Endothelial cell of umbilical vein (primary cell): Measurements from ENCODE around the gene PDK2. TPM values are rescaled to one million over a fixed set of nuclear protein-coding genes. Genes with fewer than 3 reads are reported as not detected.

Source experiments
- BruUV-seq: library from RNA; stranded (reverse); fragments of 400-500 nt; replicated peaks from 2 replicates; lab custom pipeline; 2021; lab: Mats Ljungman, UMichigan
- CTCF ChIA-PET: fragments of 300-600, 350-600 bp; sonication (Branson Sonifier 250); formaldehyde crosslinking; loops from one replicate; lab custom pipeline; 2021; ENCODE audit warnings: antibody characterized with exemption, inconsistent platforms; lab: Charles Lee
- POLR2A ChIA-PET: fragments of 300-600, 350-600 bp; sonication (Branson Sonifier 250); formaldehyde crosslinking; loops from one replicate; lab custom pipeline; 2021; ENCODE audit warnings: antibody characterized with exemption, inconsistent platforms; lab: Charles Lee
- DNase-seq: peaks from one replicate; pipeline ENCODE4 v3.0.0-alpha.2; 2011; ENCODE audit warnings: low read depth, low spot score
- FAIRE-seq: peaks from 2 replicates; lab custom pipeline; 2011; peaks lifted over from hg19 to GRCh38; lab: Jason Lieb, UNC
- H2AFZ ChIP-seq: 2 replicates; pipeline ENCODE4 v1.6.0; 2012; ENCODE audit warnings: low read depth, low read length, control low read depth, inconsistent platforms
- H3K27ac ChIP-seq: 2 replicates; pipeline ENCODE4 v1.5.1; 2011; ENCODE audit warnings: low read depth, mild to moderate bottlenecking, control low read depth, low read length, moderate library complexity; ENCODE audit not compliant: insufficient read depth
- H3K27me3 ChIP-seq, 2 experiments: 2 replicates each; pipeline versions ENCODE4 v1.6.0 to v1.6.1; 2011; ENCODE audit warnings: low read length in 2 of 2, mixed read lengths in 1 of 2; ENCODE audit not compliant: control insufficient read depth in 2 of 2, insufficient read depth in 2 of 2
- H3K36me3 ChIP-seq, 2 experiments: 2 replicates in 1 of 2; 3 replicates in 1 of 2; pipeline ENCODE4 v1.5.1; 2011; ENCODE audit warnings: low read length in 2 of 2, mild to moderate bottlenecking in 1 of 2, moderate library complexity in 1 of 2; ENCODE audit not compliant: control insufficient read depth in 2 of 2, insufficient read depth in 2 of 2; ENCODE audit errors: extremely low read depth in 1 of 2
- H3K4me1 ChIP-seq: 3 replicates; pipeline ENCODE4 v1.5.1; 2011; ENCODE audit warnings: mild to moderate bottlenecking, low read length; ENCODE audit not compliant: control insufficient read depth, insufficient read depth; ENCODE audit errors: extremely low read depth
- H3K4me2 ChIP-seq: 2 replicates; pipeline ENCODE4 v1.6.1; 2011; ENCODE audit warnings: low read length, control low read depth, mixed read lengths; ENCODE audit not compliant: insufficient read depth
- H3K4me3 ChIP-seq, 3 experiments: fragments of 200-600 bp in 1 of 3; sonication (generic), shearing (Covaris generic) in 1 of 3; replicated peaks in 1 of 3; 2 replicates each; pipeline ENCODE4 v1.5.1; 2011 to 2016; ENCODE audit warnings: control low read depth in 3 of 3, low read length in 3 of 3, mild to moderate bottlenecking in 2 of 3, inconsistent platforms in 1 of 3, low read depth in 1 of 3, moderate library complexity in 1 of 3; ENCODE audit not compliant: insufficient read depth in 1 of 3
- H3K79me2 ChIP-seq: 2 replicates; pipeline ENCODE4 v1.6.0; 2012; ENCODE audit warnings: low read length, inconsistent platforms; ENCODE audit not compliant: control insufficient read depth, insufficient read depth
- H3K9ac ChIP-seq: replicated peaks from 2 replicates; pipeline ENCODE3; 2011; ENCODE audit warnings: low read length, control low read depth; ENCODE audit not compliant: insufficient read depth; ENCODE audit errors: extremely low read depth
- H3K9me1 ChIP-seq: replicated peaks from 3 replicates; pipeline ENCODE4 v1.6.0; 2011; ENCODE audit warnings: mild to moderate bottlenecking, low read length; ENCODE audit not compliant: control insufficient read depth, insufficient read depth; ENCODE audit errors: extremely low read depth
- H3K9me3 ChIP-seq: replicated peaks from 2 replicates; pipeline ENCODE4 v1.5.1; 2012; ENCODE audit warnings: low read length, inconsistent platforms; ENCODE audit not compliant: control insufficient read depth, insufficient read depth
- H4K20me1 ChIP-seq: replicated peaks from 2 replicates; pipeline ENCODE3; 2011; ENCODE audit warnings: mild to moderate bottlenecking, low read length; ENCODE audit not compliant: control insufficient read depth, insufficient read depth; ENCODE audit errors: extremely low read depth
- CTCF ChIP-seq, 2 donors: IDR thresholded peaks; 1 replicate in 1 of 2; 2 replicates in 1 of 2; pipeline ENCODE4 v1.5.1; 2011; ENCODE audit warnings: low read length in 2 of 2, mild to moderate bottlenecking in 2 of 2, moderate library complexity in 2 of 2, control low read depth in 1 of 2, inconsistent platforms in 1 of 2, low read depth in 1 of 2; ENCODE audit not compliant: insufficient read depth in 1 of 2; ENCODE audit errors: extremely low read depth in 1 of 2
- EZH2 ChIP-seq: IDR thresholded peaks from 2 replicates; pipeline ENCODE4 v1.6.1; 2012; ENCODE audit warnings: borderline replicate concordance, low read depth, mild to moderate bottlenecking, moderate library complexity, low read length, inconsistent platforms; ENCODE audit not compliant: severe bottlenecking
- FOS ChIP-seq: IDR thresholded peaks from 2 replicates; pipeline ENCODE4 v1.6.1; 2011; ENCODE audit warnings: mild to moderate bottlenecking, low read length, moderate library complexity, borderline replicate concordance; ENCODE audit not compliant: insufficient read depth
- GATA2 ChIP-seq: IDR thresholded peaks from 2 replicates; pipeline ENCODE4 v1.7.0; 2011; ENCODE audit warnings: low read depth, mild to moderate bottlenecking, moderate library complexity, mixed read lengths, low read length; ENCODE audit not compliant: insufficient read length, insufficient read depth
- JUN ChIP-seq: IDR thresholded peaks from 2 replicates; pipeline ENCODE4 v1.6.1; 2011; ENCODE audit warnings: borderline replicate concordance, low read depth; ENCODE audit not compliant: insufficient read length, insufficient read depth
- POLR2A ChIP-seq: IDR thresholded peaks from 2 replicates; pipeline ENCODE4 v1.6.1; 2012; ENCODE audit warnings: low read depth, mild to moderate bottlenecking, control low read depth, low read length
- POLR2AphosphoS5 ChIP-seq: IDR thresholded peaks from 2 replicates; pipeline ENCODE4 v1.6.1; 2012; ENCODE audit warnings: low read depth, mild to moderate bottlenecking, control low read depth, low read length, moderate library complexity; ENCODE audit not compliant: insufficient read depth
- dilution Hi-C: fragments of 300-500 bp; cut with MboI; formaldehyde crosslinking; loops from one replicate; pipeline ENCODE4 v1.15.0; 2019; ENCODE audit warnings: low sequenced_read_pairs; ENCODE audit not compliant: extremely low pct_ligation_motif_present
- intact Hi-C: fragments of 100-400 bp; cut with micrococcal nuclease; formaldehyde crosslinking; loops from one replicate; pipeline ENCODE4 v1.10.0; 2022
- polyA plus RNA-seq, 4 experiments: library from polyadenylated mRNA; depleted of rRNA in 3 of 4; stranded (reverse) in 3 of 4; unstranded in 1 of 4; fragments of >200 nt; gene quantifications; 2 replicates each; pipeline versions ENCODE4 v1.2.1 to v1.2.3, GENCODE V29; 2011 to 2012; ENCODE audit warnings: missing spikeins in 1 of 4
- total RNA-seq: library from RNA; stranded (reverse); gene quantifications from 2 replicates; pipeline ENCODE4 v1.2.3, GENCODE V29; 2021
- TF ChIP-seq, protein P1 (sequence below): IDR thresholded peaks from 2 replicates; pipeline ENCODE4 v1.6.1; 2011; ENCODE audit not compliant: insufficient read depth, insufficient read length

Gene PDK2
- total and polyA plus RNA-seq, 2 donors (not counting 3 experiments of a cell fraction or from before 2014, with no cell fraction given), result 21.3 to 114 TPM

DNA sequence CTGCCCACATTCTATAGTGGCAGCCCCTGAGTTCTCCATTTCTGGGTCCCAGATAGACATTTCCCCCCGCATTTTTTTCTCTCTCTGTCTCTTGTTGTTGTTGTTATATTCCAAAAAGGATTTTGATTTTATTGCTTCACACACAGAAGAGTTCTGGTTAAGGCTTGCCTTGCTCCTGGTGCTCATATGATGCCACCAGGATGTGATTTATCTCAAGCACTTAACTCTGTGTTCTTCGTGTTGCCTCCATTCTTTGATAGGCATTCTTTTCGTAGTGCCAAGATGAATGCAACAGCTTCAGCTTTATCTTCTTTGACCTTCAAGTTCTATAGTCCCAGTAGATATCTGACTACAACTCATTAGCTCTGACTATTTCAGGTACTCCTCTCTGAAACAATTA, 30.1 kb upstream of the PDK2 start:
- POLR2A ChIA-PET, result no interaction called here
- dilution Hi-C loops, result no loop called here
- FAIRE-seq, result no peak

More for the DNA sequence above, 30.1 kb upstream of the PDK2 start:
- H3K4me2 ChIP-seq, result peak overlapping the region; percentile 19
- peak overlapping the region; percentile 63 for H3K27ac ChIP-seq
- H3K9ac ChIP-seq, result peak overlapping the region; percentile 18
- CTCF ChIA-PET, result interaction anchor here (0.9 to 8.3 kb wide), 5 partner anchors 9 to 38 kb away, joined by 3 to 76 read pairs (median 10); partner anchors contain the start of gene ITGA3
- no peaks in the 10 kb centered on the region for H3K27me3 ChIP-seq
- H3K79me2 ChIP-seq, result peaks cover 13% of the 10 kb centered on the region
- no peaks in the 10 kb centered on the region for H4K20me1 ChIP-seq
- no peak for DNase-seq
- no peak overlapping the region for H2AFZ ChIP-seq
- H3K4me1 ChIP-seq, result peaks cover 32% of the 10 kb centered on the region
- H3K9me1 ChIP-seq, result no peaks in the 10 kb centered on the region
- H3K36me3 ChIP-seq, result peaks cover 0 to 7% of the 10 kb centered on the region in 2 experiments
- intact Hi-C loops, result no loop called here
- no TSS peak for BruUV-seq
- TF ChIP-seq POLR2A (no peak), POLR2AphosphoS5 (no peak), CTCF (IDR thresholded peaks at IDR 0.05; ENCODE audit: extremely low read depth in 1 of 2, insufficient read depth in 1 of 2, low read depth in 1 of 2, low read length in 2 of 2) (no peak), EZH2 (no peak), FOS (no peak), GATA2 (no peak), JUN (no peak)
- TF ChIP-seq, protein P1, sequence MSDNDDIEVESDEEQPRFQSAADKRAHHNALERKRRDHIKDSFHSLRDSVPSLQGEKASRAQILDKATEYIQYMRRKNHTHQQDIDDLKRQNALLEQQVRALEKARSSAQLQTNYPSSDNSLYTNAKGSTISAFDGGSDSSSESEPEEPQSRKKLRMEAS, result no peak
- H3K4me3 ChIP-seq, result no peak overlapping the region
- H3K9me3 ChIP-seq, result no peaks in the 10 kb centered on the region
